HepG2 (cell line): ENCODE measurements around the gene VEGFB. TPM values are rescaled to one million over a fixed set of nuclear protein-coding genes. Genes with fewer than 3 reads are reported as not detected.

Experiments used
- ATAC-seq: fragments of 200-7000 bp; cut with Tn5 transposase; 3 replicates; pipeline ENCODE4 v1.9.1; 2020; ENCODE audit warnings: mild to moderate bottlenecking, moderate library complexity
- BruUV-seq: library from RNA; stranded (reverse); fragments of 400-500 nt; replicated peaks from 2 replicates; lab custom pipeline; 2021; lab: Mats Ljungman, UMichigan
- CTCF ChIA-PET: fragments of 300-600 bp; formaldehyde crosslinking; extraction: SDS; loops from one replicate; lab custom pipeline; 2021; ENCODE audit warnings: low total read pairs, inconsistent platforms, low intra/inter-chr PET ratio; lab: Yijun Ruan, JAX
- POLR2A ChIA-PET: fragments of 350-600 bp; sonication (Branson Sonifier 250); formaldehyde crosslinking; loops from one replicate; lab custom pipeline; 2020; ENCODE audit warnings: antibody characterized with exemption, inconsistent platforms; lab: Yijun Ruan, JAX
- DNase-seq: peaks from one replicate; pipeline ENCODE4 v3.0.0-alpha.2; 2015; ENCODE audit warnings: low spot score
- FAIRE-seq: peaks from 3 replicates; lab custom pipeline; 2011; peaks lifted over from hg19 to GRCh38; lab: Jason Lieb, UNC
- H2AFZ ChIP-seq: one replicate; pipeline ENCODE4 v1.6.1; 2011; ENCODE audit warnings: low read length, inconsistent platforms
- H3K27ac ChIP-seq: fragments of 300-600 bp; 3 replicates; pipeline ENCODE4 v1.8.0; 2011; ENCODE audit warnings: mixed run types, mild to moderate bottlenecking, mixed read lengths, low read length, inconsistent platforms; ENCODE audit not compliant: insufficient read depth; ENCODE audit errors: extremely low read length
- H3K27me3 ChIP-seq, 2 experiments: fragments of 200-600 bp in 1 of 2; 2 replicates in 1 of 2; 3 replicates in 1 of 2; pipeline versions ENCODE4 v1.6.0 to v1.8.0; 2011; ENCODE audit warnings: low read length in 2 of 2, mild to moderate bottlenecking in 2 of 2, moderate library complexity in 2 of 2, inconsistent platforms in 1 of 2; ENCODE audit not compliant: insufficient read depth in 2 of 2, control insufficient read depth in 1 of 2
- H3K36me3 ChIP-seq, 2 experiments: fragments of 200-600 bp in 1 of 2; replicated peaks in 1 of 2; 2 replicates in 1 of 2; 3 replicates in 1 of 2; pipeline versions ENCODE4 v1.5.1 to v1.8.0; 2011; ENCODE audit warnings: low read length in 2 of 2, inconsistent platforms in 1 of 2; ENCODE audit not compliant: insufficient read depth in 2 of 2, control insufficient read depth in 1 of 2
- H3K4me1 ChIP-seq: 2 replicates; pipeline ENCODE4 v1.5.1; 2012; ENCODE audit warnings: low read length, inconsistent platforms; ENCODE audit not compliant: insufficient read depth
- H3K4me2 ChIP-seq: 2 replicates; pipeline ENCODE4 v1.6.0; 2011; ENCODE audit warnings: low read depth, low read length, inconsistent platforms
- H3K4me3 ChIP-seq, 3 experiments: fragments of 200-600 bp in 1 of 3; sonication (generic), shearing (Covaris generic) in 1 of 3; replicated peaks in 1 of 3; 2 replicates each; pipeline ENCODE4 v1.5.1; 2011 to 2016; ENCODE audit warnings: low read length in 3 of 3, inconsistent platforms in 2 of 3, low read depth in 2 of 3, mild to moderate bottlenecking in 2 of 3, control low read depth in 1 of 3, mixed read lengths in 1 of 3; ENCODE audit not compliant: insufficient read depth in 1 of 3
- H3K79me2 ChIP-seq: one replicate; pipeline ENCODE4 v1.6.1; 2011; ENCODE audit warnings: low read length, inconsistent platforms; ENCODE audit not compliant: insufficient read depth
- H3K9ac ChIP-seq: 2 replicates; pipeline ENCODE4 v1.6.0; 2011; ENCODE audit warnings: mild to moderate bottlenecking, low read depth, low read length, inconsistent platforms; ENCODE audit not compliant: insufficient read depth
- H3K9me3 ChIP-seq: 2 replicates; pipeline ENCODE4 v1.5.1; 2012; ENCODE audit warnings: mild to moderate bottlenecking, low read length
- H4K20me1 ChIP-seq: 2 replicates; pipeline ENCODE4 v1.6.0; 2011; ENCODE audit warnings: inconsistent platforms, mild to moderate bottlenecking, low read length, moderate library complexity; ENCODE audit not compliant: insufficient read depth
- CBX2 ChIP-seq, 2 experiments: fragments of 200-600 bp in 1 of 2; sonication (generic); formaldehyde crosslinking in 1 of 2; IDR thresholded peaks; 2 replicates each; pipeline versions ENCODE4 v1.7.0 to v1.8.1; 2018 to 2022; ENCODE audit warnings: low read depth in 2 of 2, low read length in 1 of 2, mild to moderate bottlenecking in 1 of 2, missing genetic modification reagents in 1 of 2
- HINFP ChIP-seq: sonication (generic); formaldehyde crosslinking; IDR thresholded peaks from 2 replicates; pipeline ENCODE4 v1.4.0; 2020; ENCODE audit warnings: low read depth, mild to moderate bottlenecking, missing genetic modification reagents
- KLF16 ChIP-seq, 2 experiments: sonication (generic) in 1 of 2; formaldehyde crosslinking in 1 of 2; IDR thresholded peaks; 2 replicates each; pipeline versions ENCODE4 v1.6.1 to v1.8.0; 2016 to 2023; ENCODE audit warnings: missing genetic modification reagents in 2 of 2, missing compliant biosample characterization in 1 of 2
- PRDM10 ChIP-seq: sonication (generic); formaldehyde crosslinking; IDR thresholded peaks from 2 replicates; pipeline ENCODE4 v1.4.0; 2020; ENCODE audit warnings: low read depth, missing genetic modification reagents
- SP140L ChIP-seq: sonication (generic); formaldehyde crosslinking; IDR thresholded peaks from 2 replicates; pipeline ENCODE4 v1.4.0; 2020; ENCODE audit warnings: missing genetic modification reagents, borderline replicate concordance
- ZGPAT ChIP-seq: IDR thresholded peaks from 2 replicates; pipeline ENCODE4 v1.6.1; 2016; ENCODE audit warnings: mild to moderate bottlenecking
- ZIK1 ChIP-seq: sonication (generic); formaldehyde crosslinking; IDR thresholded peaks from 2 replicates; pipeline ENCODE4 v1.5.0; 2020; ENCODE audit warnings: mild to moderate bottlenecking, low read depth, missing genetic modification reagents, borderline replicate concordance
- ZNF260 ChIP-seq: sonication (generic); formaldehyde crosslinking; IDR thresholded peaks from 2 replicates; pipeline ENCODE4 v1.4.0; 2020; ENCODE audit warnings: missing genetic modification reagents, low read depth, mild to moderate bottlenecking, borderline replicate concordance
- ZNF275 ChIP-seq: sonication (generic); formaldehyde crosslinking; IDR thresholded peaks from 2 replicates; pipeline ENCODE4 v1.8.0; 2022; ENCODE audit warnings: missing genetic modification reagents, mild to moderate bottlenecking, inconsistent platforms, borderline replicate concordance
- ZNF296 ChIP-seq: sonication (generic); formaldehyde crosslinking; conservative IDR thresholded peaks from 2 replicates; pipeline ENCODE4 v1.5.0; 2020; ENCODE audit warnings: mild to moderate bottlenecking, missing genetic modification reagents
- ZNF354B ChIP-seq: sonication (generic); formaldehyde crosslinking; IDR thresholded peaks from 2 replicates; pipeline ENCODE4 v1.8.0; 2022; ENCODE audit warnings: mild to moderate bottlenecking, missing genetic modification reagents
- ZNF597 ChIP-seq: sonication (generic); formaldehyde crosslinking; IDR thresholded peaks from 2 replicates; pipeline ENCODE4 v1.5.0; 2020; ENCODE audit warnings: missing genetic modification reagents
- ZNF709 ChIP-seq: sonication (generic); formaldehyde crosslinking; IDR thresholded peaks from 2 replicates; pipeline ENCODE4 v1.5.0; 2020; ENCODE audit warnings: mild to moderate bottlenecking, missing genetic modification reagents
- WGBS: methylation state at CpG from one replicate; pipeline ENCODE4 v1.1.6; 2017; ENCODE audit warnings: low lambda C conversion rate; 5-methylcytosine and 5-hydroxymethylcytosine counted together
- in situ Hi-C: cut with HindIII; loops from 2 replicates; pipeline ENCODE4 v1.10.0; 2017; ENCODE audit warnings: low pct_unique_long_range_greater_than_20kb; ENCODE audit not compliant: extremely low pct_ligation_motif_present
- intact Hi-C: fragments of 100-400 bp; cut with micrococcal nuclease; formaldehyde crosslinking; loops from one replicate; pipeline ENCODE4 v1.10.0; 2022; ENCODE audit not compliant: unreplicated experiment
- polyA plus RNA-seq, 8 experiments: library from polyadenylated mRNA; depleted of rRNA in 3 of 8; stranded (reverse) in 7 of 8; unstranded in 1 of 8; fragments of >200 nt; fragmentation: Illumina TruSeq in 4 of 8; extraction: Trizol in 4 of 8; gene quantifications; 2 replicates each; pipeline versions ENCODE4 v1.2.1 to v1.2.3, GENCODE V29; 2011 to 2016; ENCODE audit warnings: low read depth in 4 of 8, missing spikeins in 1 of 8, mixed read lengths in 1 of 8; ENCODE audit not compliant: insufficient read depth in 1 of 8
- total RNA-seq, 5 experiments: library from RNA; depleted of rRNA; stranded (reverse); fragments of >200 nt; fragmentation: Illumina TruSeq; extraction: Trizol; gene quantifications; 2 replicates each; pipeline ENCODE4 v1.2.3, GENCODE V29; 2016; ENCODE audit warnings: low read depth in 1 of 5

VEGFB gene
- total and polyA plus RNA-seq, 2 of the 13 experiments (the other 11 are each of a cell fraction or from before 2014, with no cell fraction given): 9.0 to 11.3 TPM

- no peak overlapping the region for H3K4me3 ChIP-seq
- FAIRE-seq (no peak), DNase-seq (no peak), ATAC-seq (no peak)
- H3K9ac ChIP-seq: no peak overlapping the region
- 90% methylated on average over 2 of the region's 15 CpGs for WGBS
- H3K36me3 ChIP-seq: peaks cover 1 to 15% of the 10 kb centered on the region in 2 experiments; a peak in 4 of 5 replicates
- H3K4me1 ChIP-seq: peaks cover 15% of the 10 kb centered on the region
- no peak overlapping the region for H3K27ac ChIP-seq
- BruUV-seq: no TSS peak
- POLR2A ChIA-PET: no interaction called here
- no peaks in the 10 kb centered on the region for H4K20me1 ChIP-seq
- H3K9me3 ChIP-seq: no peaks in the 10 kb centered on the region
- H3K27me3 ChIP-seq: no peaks in the 10 kb centered on the region
- intact Hi-C loops: no loop called here
- peaks cover 4% of the 10 kb centered on the region for H3K79me2 ChIP-seq
- no peak overlapping the region for H3K4me2 ChIP-seq
- H2AFZ ChIP-seq: no peak overlapping the region
- CTCF ChIA-PET: no interaction called here
- in situ Hi-C loops: no loop called here
- no peak for TF ChIP-seq KLF16 (CRISPR knock-in tag; IDR thresholded peaks at IDR 0.05)
- no peak for TF ChIP-seq ZGPAT
- TF ChIP-seq ZNF296 (CRISPR knock-in tag): no peak
- no peak for TF ChIP-seq ZNF275 (CRISPR knock-in tag)
- no peak for TF ChIP-seq ZNF597 (CRISPR knock-in tag)
- TF ChIP-seq CBX2 (IDR thresholded peaks at IDR 0.05; ENCODE audit: low read depth, low read length): no peak
- TF ChIP-seq CBX2 (CRISPR knock-in tag; IDR thresholded peaks at IDR 0.05; ENCODE audit: low read depth): no peak
- no peak for TF ChIP-seq ZNF709 (CRISPR knock-in tag)
- TF ChIP-seq HINFP (CRISPR knock-in tag): no peak
- TF ChIP-seq ZIK1 (CRISPR knock-in tag): no peak
- no peak for TF ChIP-seq ZNF260
- no peak for TF ChIP-seq SP140L (CRISPR knock-in tag)
- no peak for TF ChIP-seq ZNF354B (CRISPR knock-in tag)
- no peak for TF ChIP-seq PRDM10 (CRISPR knock-in tag)
Observed at GRCh38 chr11:64266339-64266738, 32.0 kb downstream of the VEGFB start.
